HL-60 (cell line): ENCODE data around the gene IFRD1.

Experiments
- POLR2AphosphoS5 ChIP-seq: IDR thresholded peaks from 2 replicates; pipeline ENCODE4 v1.6.1; 2012; ENCODE audit warnings: low read depth
- TF ChIP-seq, protein P1 (sequence below): IDR thresholded peaks from one replicate; pipeline ENCODE4 v1.5.1; 2011; ENCODE audit warnings: low read length, control low read depth, inconsistent platforms; ENCODE audit not compliant: insufficient read depth

DNA sequence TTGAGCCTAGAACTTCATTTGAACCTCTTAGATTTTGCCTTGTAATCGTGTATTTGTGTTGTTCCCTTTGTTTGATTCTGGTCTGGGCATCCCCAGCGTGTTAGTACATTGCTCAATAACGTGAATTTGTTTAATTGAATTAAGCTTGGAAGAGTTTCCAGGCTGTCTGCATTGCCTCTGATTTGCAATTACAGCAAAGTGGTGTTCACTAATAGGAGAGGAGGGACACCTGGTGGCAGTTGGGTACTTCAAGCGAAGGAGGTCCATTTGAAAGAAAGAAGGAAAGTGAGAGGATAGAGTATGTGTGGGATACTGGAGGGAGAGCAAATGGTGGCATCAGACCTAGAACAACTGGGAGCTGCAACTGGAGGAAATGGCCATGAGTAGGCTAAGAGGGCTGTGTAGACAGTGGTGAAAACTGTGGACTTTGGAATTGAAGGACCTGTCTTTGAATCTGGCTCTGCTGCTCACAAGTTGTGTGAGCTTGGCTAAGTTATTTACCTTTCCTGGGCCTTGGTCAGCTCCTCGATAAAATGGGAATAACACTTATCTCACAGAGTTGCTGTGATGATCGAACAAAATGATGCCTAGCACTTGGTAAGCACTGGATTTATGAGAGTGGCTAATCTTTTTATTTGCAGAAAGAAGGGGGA is 45.7 kb downstream of the IFRD1 start:
- TF ChIP-seq, protein P1, sequence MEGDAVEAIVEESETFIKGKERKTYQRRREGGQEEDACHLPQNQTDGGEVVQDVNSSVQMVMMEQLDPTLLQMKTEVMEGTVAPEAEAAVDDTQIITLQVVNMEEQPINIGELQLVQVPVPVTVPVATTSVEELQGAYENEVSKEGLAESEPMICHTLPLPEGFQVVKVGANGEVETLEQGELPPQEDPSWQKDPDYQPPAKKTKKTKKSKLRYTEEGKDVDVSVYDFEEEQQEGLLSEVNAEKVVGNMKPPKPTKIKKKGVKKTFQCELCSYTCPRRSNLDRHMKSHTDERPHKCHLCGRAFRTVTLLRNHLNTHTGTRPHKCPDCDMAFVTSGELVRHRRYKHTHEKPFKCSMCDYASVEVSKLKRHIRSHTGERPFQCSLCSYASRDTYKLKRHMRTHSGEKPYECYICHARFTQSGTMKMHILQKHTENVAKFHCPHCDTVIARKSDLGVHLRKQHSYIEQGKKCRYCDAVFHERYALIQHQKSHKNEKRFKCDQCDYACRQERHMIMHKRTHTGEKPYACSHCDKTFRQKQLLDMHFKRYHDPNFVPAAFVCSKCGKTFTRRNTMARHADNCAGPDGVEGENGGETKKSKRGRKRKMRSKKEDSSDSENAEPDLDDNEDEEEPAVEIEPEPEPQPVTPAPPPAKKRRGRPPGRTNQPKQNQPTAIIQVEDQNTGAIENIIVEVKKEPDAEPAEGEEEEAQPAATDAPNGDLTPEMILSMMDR, result peak; percentile 20
- TF ChIP-seq POLR2AphosphoS5, result no peak
